ENCODE data around the gene ACKR3.

DNA sequence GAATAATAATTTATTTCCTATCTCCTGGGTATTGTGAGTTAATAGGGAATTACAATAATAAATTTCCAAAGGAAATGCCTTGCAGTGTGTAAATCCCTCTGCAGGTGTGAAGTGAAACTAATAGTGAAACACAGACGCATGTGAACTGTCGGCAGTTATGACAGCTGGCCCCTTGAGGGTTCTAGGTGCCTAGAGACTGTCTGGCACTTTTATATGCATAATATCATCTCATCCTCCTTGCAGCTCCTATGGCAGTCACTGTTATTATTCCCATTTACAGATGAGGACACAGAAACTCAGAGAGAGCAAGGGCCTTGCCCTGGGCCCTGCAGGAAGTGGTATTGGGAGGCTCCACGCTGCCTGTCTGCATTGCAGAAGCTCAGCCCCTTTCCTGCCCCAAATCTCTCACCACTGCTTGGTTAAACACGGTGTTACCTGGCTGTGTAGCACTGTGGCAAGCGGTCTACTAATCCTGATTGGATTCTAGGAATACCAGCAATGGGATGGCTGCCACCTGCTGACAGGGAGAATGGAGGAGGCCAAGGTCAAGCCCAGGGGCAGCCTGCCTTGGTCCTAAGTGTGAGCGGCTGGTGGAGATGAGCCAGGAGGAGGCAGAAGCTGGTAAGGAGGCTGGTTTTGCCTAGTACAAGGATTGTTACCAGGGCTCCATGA, 32.8 kb upstream of the ACKR3 start:
- TF ChIP-seq, protein P1, sequence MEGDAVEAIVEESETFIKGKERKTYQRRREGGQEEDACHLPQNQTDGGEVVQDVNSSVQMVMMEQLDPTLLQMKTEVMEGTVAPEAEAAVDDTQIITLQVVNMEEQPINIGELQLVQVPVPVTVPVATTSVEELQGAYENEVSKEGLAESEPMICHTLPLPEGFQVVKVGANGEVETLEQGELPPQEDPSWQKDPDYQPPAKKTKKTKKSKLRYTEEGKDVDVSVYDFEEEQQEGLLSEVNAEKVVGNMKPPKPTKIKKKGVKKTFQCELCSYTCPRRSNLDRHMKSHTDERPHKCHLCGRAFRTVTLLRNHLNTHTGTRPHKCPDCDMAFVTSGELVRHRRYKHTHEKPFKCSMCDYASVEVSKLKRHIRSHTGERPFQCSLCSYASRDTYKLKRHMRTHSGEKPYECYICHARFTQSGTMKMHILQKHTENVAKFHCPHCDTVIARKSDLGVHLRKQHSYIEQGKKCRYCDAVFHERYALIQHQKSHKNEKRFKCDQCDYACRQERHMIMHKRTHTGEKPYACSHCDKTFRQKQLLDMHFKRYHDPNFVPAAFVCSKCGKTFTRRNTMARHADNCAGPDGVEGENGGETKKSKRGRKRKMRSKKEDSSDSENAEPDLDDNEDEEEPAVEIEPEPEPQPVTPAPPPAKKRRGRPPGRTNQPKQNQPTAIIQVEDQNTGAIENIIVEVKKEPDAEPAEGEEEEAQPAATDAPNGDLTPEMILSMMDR (IDR thresholded peaks at IDR 0.05): no peak
- no peak for TF ChIP-seq EZH2 (IDR thresholded peaks at IDR 0.05; ENCODE audit: borderline replicate concordance, insufficient read depth, low read depth, low read length, poor library complexity, severe bottlenecking)
